K562 (cell line): ENCODE measurements around the gene CLDND2.
"Not testable (repeated sequence)": the region's sequence is repeated elsewhere in the genome, so short reads cannot be mapped to it uniquely, and the experiment has no call there.

Experiments
- CCNT2 ChIP-seq: IDR thresholded peaks from 2 replicates; pipeline ENCODE4 v1.6.1; 2011; ENCODE audit warnings: borderline replicate concordance, low read depth, mild to moderate bottlenecking, moderate library complexity, mixed read lengths, low read length; ENCODE audit not compliant: insufficient read length; ENCODE audit errors: extremely low read depth
- FOSL1 ChIP-seq: fragments of 200-800 bp; sonication (Bioruptor generic); conservative IDR thresholded peaks from 2 replicates; pipeline ENCODE4 v1.6.1; 2016; ENCODE audit warnings: missing genetic modification characterization, missing compliant biosample characterization
- RBM22 ChIP-seq: fragments of 200-400 bp; formaldehyde crosslinking; IDR thresholded peaks from 2 replicates; pipeline ENCODE4 v1.6.1; 2018; ENCODE audit warnings: low read length, low read depth; ENCODE audit not compliant: poor library complexity, severe bottlenecking
- XRCC3 ChIP-seq: fragments of 450-650 bp; IDR thresholded peaks from 2 replicates; pipeline ENCODE4 v1.6.1; 2017; ENCODE audit warnings: mild to moderate bottlenecking, moderate library complexity
- ZNF830 ChIP-seq: fragments of 250-450 bp; sonication (Bioruptor Pico); IDR thresholded peaks from 2 replicates; pipeline ENCODE4 v1.5.0; 2021; ENCODE audit warnings: mild to moderate bottlenecking
- TF ChIP-seq, protein P1 (sequence below): sonication (generic); formaldehyde crosslinking; IDR thresholded peaks from 2 replicates; pipeline ENCODE4 v1.8.1; 2022; ENCODE audit warnings: missing genetic modification reagents

- TF ChIP-seq, protein P1, sequence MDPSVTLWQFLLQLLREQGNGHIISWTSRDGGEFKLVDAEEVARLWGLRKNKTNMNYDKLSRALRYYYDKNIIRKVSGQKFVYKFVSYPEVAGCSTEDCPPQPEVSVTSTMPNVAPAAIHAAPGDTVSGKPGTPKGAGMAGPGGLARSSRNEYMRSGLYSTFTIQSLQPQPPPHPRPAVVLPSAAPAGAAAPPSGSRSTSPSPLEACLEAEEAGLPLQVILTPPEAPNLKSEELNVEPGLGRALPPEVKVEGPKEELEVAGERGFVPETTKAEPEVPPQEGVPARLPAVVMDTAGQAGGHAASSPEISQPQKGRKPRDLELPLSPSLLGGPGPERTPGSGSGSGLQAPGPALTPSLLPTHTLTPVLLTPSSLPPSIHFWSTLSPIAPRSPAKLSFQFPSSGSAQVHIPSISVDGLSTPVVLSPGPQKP (CRISPR knock-in tag) = not testable (repeated sequence)
- TF ChIP-seq FOSL1 (tag); RBM22; XRCC3; ZNF830; CCNT2: not testable (repeated sequence)
Observed at GRCh38 chr19:51416422-51416821, 47.6 kb upstream of the CLDND2 start.
